ENCODE measurements around the gene BRWD1.

BRWD1 gene

DNA sequence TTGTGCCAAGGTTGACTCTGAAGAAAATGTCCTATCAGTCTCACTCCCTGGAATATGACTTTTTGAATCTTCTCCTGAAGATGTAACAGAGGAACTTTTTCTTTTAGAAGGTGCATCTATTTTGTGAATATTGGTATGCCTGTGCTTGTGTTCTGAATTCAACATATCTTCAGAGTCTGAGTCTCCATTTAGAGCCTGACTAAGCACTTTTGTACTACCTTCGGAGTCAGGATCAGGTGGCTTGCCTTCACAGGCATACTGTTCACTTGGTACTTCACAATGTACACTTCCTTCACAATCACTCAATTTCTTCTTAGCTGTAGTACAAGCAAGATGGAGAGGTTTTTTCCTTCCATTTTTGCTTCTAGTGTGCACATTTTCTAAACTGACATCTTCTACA lies 116.6 kb downstream of the BRWD1 start:
- TF ChIP-seq POLR2A (IDR thresholded peaks at IDR 0.05; ENCODE audit: low read depth, low read length) (no peak), POLR2AphosphoS5 (IDR thresholded peaks at IDR 0.05; ENCODE audit: low read depth, low read length) (no peak), TAF1 (IDR thresholded peaks at IDR 0.05; ENCODE audit: low read depth, low read length) (no peak), SPI1 (IDR thresholded peaks at IDR 0.05; ENCODE audit: low read depth, low read length) (no peak), POU2F2 (IDR thresholded peaks at IDR 0.05; ENCODE audit: low read depth, low read length) (no peak), PAX5 (IDR thresholded peaks at IDR 0.05; ENCODE audit: insufficient read depth, low read length, severe bottlenecking) (no peak)
- DNase-seq (ENCODE audit: insufficient read length, low spot score) (no peak), FAIRE-seq (no peak)

DNA sequence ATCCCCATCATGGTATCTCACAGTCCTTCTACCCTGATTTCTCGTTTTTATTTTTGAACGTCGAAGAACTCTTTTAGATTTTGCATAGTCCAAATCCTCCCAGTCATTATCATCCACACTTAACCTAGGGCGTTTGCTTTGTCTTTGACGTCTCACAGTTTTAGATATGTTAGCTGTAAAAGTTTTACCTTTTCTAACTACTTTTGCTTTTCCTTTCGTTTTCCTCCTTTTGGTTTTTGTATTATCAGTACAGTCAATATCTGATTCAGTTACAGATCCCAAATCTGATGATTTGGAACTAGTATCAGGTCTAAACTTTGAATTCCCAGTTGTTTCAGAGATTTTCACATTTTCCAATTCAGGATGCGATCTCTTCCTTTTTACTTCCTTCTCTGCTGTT lies 117.1 kb downstream of the BRWD1 start:
- no peak for FAIRE-seq
- no peak for TF ChIP-seq POU2F2 (IDR thresholded peaks at IDR 0.05; ENCODE audit: low read depth, low read length)
- TF ChIP-seq SPI1 (IDR thresholded peaks at IDR 0.05; ENCODE audit: low read depth, low read length), result no peak
- TF ChIP-seq TAF1 (IDR thresholded peaks at IDR 0.05; ENCODE audit: low read depth, low read length), result no peak
- no peak for TF ChIP-seq PAX5 (IDR thresholded peaks at IDR 0.05; ENCODE audit: insufficient read depth, low read length, severe bottlenecking)
- TF ChIP-seq POLR2AphosphoS5 (IDR thresholded peaks at IDR 0.05; ENCODE audit: low read depth, low read length), result no peak
- TF ChIP-seq POLR2A (IDR thresholded peaks at IDR 0.05; ENCODE audit: low read depth, low read length), result no peak
- no peak for DNase-seq (ENCODE audit: insufficient read length, low spot score)

DNA sequence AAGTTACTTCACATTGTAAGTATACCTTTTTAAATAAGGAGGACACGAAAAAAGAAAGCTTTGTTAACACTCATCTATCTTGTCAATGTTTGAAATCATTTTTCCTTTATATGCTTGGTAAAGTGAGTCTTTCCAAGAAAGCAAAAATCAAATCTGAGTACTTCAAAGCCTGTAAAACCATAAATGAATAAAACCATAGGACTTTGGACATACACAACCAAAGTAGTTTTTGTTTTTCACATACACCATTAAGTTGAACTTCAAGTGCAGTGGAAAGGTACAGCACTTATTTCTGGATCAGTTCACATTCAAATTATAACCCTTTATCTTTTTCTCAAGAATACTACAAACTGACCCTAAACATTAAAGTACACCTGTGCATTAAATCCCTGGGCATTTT lies 120.1 kb downstream of the BRWD1 start:
- DNase-seq (ENCODE audit: insufficient read length, low spot score), result no peak
- no peak for FAIRE-seq
- TF ChIP-seq TAF1 (IDR thresholded peaks at IDR 0.05; ENCODE audit: low read depth, low read length), result no peak
- no peak for TF ChIP-seq PAX5 (IDR thresholded peaks at IDR 0.05; ENCODE audit: insufficient read depth, low read length, severe bottlenecking)
- no peak for TF ChIP-seq SPI1 (IDR thresholded peaks at IDR 0.05; ENCODE audit: low read depth, low read length)
- no peak for TF ChIP-seq POU2F2 (IDR thresholded peaks at IDR 0.05; ENCODE audit: low read depth, low read length)
- TF ChIP-seq POLR2AphosphoS5 (IDR thresholded peaks at IDR 0.05; ENCODE audit: low read depth, low read length), result no peak
- no peak for TF ChIP-seq POLR2A (IDR thresholded peaks at IDR 0.05; ENCODE audit: low read depth, low read length)

DNA sequence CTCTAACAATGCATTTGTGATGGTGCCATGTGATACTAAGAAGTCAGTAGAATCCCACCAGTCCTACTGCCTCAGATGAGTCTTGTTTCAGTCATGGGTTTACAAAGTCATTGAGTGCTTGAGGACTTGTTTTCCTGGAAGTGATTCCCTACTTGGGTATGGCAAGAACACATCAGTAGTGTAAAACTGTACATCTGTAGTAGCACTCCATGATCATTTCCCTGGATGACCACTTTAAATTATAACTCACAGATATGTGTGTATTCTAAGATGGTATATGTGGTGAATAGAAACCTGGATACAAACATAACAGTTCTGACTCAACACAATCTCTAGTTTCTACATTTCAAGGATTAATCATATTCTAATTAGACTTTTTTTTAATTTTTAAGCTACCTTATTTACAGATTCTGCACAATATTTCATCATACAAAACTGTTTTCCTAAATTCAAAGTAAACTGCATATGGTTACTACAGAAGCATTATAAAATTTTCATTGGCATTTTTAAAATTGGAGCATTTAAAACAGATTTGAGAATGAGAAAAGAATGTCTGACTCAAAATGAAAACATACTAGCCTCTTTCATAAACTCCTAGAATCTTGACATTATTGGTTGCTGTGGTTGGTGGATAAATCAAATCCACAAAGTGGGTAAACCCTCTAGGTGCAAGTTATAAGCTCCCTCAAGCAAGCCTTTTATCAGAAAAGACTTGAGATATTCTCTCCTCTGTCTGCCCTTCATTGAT lies 123.4 kb downstream of the BRWD1 start:
- TF ChIP-seq TAF1 (IDR thresholded peaks at IDR 0.05; ENCODE audit: low read depth, low read length) (no peak), POU2F2 (IDR thresholded peaks at IDR 0.05; ENCODE audit: low read depth, low read length) (no peak), SPI1 (IDR thresholded peaks at IDR 0.05; ENCODE audit: low read depth, low read length) (no peak), POLR2AphosphoS5 (IDR thresholded peaks at IDR 0.05; ENCODE audit: low read depth, low read length) (no peak), PAX5 (IDR thresholded peaks at IDR 0.05; ENCODE audit: insufficient read depth, low read length, severe bottlenecking) (no peak), POLR2A (IDR thresholded peaks at IDR 0.05; ENCODE audit: low read depth, low read length) (no peak)
- DNase-seq (ENCODE audit: insufficient read length, low spot score) (no peak), FAIRE-seq (no peak)

DNA sequence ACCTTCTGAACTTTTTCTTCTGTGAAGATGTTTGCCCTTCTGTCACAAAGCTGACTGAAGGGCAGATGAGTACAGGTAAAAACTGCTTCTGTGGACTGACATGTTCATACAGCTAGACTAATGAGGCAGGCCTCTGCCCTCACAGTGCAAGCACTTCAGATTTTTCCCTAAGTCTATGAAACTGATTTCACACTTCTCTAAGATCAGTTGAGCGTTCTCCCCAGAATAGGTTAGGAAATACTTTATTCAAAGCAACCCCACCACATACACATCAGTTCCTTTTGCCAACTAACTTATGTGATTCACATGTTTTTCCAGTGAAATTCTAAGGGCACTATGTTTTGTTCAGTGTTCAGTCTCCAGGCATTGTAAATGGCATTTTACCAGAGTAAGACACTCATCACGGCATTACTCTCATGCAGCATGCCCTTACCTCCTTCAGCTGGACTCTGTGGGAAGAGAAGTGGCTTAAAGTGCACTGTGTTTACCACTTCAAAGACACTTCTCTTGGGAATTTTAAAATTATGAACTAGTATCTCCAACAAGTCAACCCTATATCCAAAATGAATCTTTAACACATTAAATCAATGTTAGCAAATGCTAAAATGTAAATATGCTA lies 124.8 kb downstream of the BRWD1 start:
- peak; percentile 26 for FAIRE-seq

DNA sequence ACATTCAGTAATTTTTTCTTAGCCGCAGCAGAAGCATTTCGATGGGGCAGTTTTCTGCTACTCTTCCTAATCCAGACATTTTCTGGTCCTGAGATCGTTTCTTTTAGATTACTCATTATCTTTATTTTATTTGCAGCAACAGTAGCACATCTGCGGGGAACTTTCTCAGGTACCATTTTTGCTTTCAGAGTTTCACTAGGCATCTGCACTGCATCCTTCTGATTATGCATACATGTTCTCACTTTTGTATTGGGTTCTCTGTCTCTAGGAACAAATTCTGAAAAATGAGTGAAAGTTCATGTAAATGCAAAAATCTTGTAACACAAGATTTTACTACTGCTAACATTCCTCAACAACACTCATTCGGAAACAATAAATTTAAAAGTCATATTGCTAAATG lies 126.3 kb downstream of the BRWD1 start:
- no peak for FAIRE-seq
- DNase-seq (ENCODE audit: insufficient read length, low spot score), result no peak
- TF ChIP-seq SPI1 (IDR thresholded peaks at IDR 0.05; ENCODE audit: low read depth, low read length) (no peak), POU2F2 (IDR thresholded peaks at IDR 0.05; ENCODE audit: low read depth, low read length) (0 out of 2 replicates have a peak, but pooled peaks have one; percentile 18)

More for the DNA sequence above, 124.8 kb downstream of the BRWD1 start:
- no peak for TF ChIP-seq TAF1 (IDR thresholded peaks at IDR 0.05; ENCODE audit: low read depth, low read length)
- TF ChIP-seq POLR2AphosphoS5 (IDR thresholded peaks at IDR 0.05; ENCODE audit: low read depth, low read length), result no peak
- no peak for TF ChIP-seq POLR2A (IDR thresholded peaks at IDR 0.05; ENCODE audit: low read depth, low read length)
- no peak for TF ChIP-seq POU2F2 (IDR thresholded peaks at IDR 0.05; ENCODE audit: low read depth, low read length)
- TF ChIP-seq PAX5 (IDR thresholded peaks at IDR 0.05; ENCODE audit: insufficient read depth, low read length, severe bottlenecking), result no peak
- TF ChIP-seq SPI1 (IDR thresholded peaks at IDR 0.05; ENCODE audit: low read depth, low read length), result no peak
- DNase-seq (ENCODE audit: insufficient read length, low spot score), result no peak

DNA sequence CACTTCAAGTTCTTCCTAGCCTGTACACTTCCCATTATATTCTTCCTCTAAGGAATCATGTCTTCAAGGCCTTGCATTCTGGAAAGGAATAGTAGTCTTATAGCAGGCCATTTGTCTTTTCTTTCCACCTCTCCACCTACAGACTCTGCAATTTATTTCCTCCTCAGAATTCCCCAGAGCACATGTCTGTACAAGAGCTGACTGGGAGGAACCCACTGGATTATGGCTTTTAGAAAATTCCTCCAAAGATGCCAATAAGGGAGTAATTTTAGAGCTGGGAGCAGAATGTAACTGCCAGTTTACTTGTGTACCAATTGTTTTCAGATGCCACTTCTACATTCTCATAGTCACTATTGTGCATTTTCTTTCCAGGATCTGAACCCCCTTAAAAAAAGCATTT lies 126.8 kb downstream of the BRWD1 start:
- FAIRE-seq (no peak), DNase-seq (ENCODE audit: insufficient read length, low spot score) (no peak)
- TF ChIP-seq PAX5 (IDR thresholded peaks at IDR 0.05; ENCODE audit: insufficient read depth, low read length, severe bottlenecking) (no peak), POU2F2 (IDR thresholded peaks at IDR 0.05; ENCODE audit: low read depth, low read length) (no peak), POLR2A (IDR thresholded peaks at IDR 0.05; ENCODE audit: low read depth, low read length) (no peak), TAF1 (IDR thresholded peaks at IDR 0.05; ENCODE audit: low read depth, low read length) (no peak), SPI1 (IDR thresholded peaks at IDR 0.05; ENCODE audit: low read depth, low read length) (no peak), POLR2AphosphoS5 (IDR thresholded peaks at IDR 0.05; ENCODE audit: low read depth, low read length) (no peak)

DNA sequence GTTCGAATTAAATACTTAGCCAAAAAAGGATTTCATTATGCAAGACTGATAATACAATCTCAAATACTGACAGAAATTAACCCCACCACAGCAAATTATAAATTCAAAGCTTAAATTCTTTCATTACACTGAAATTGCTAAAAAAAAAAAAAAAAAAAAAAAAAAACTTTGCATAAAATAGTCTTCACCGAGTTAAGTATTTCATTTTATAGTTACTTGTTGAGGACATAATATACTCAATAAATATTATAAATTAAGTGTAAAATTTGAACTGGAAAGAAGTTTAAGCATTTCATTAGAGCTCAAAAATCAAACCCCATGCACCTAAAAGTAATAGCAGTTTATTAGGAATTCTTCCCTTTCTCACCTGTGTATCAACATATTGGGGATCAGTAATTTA lies 128.3 kb downstream of the BRWD1 start:
- TF ChIP-seq POU2F2 (IDR thresholded peaks at IDR 0.05; ENCODE audit: low read depth, low read length), result no peak
- TF ChIP-seq PAX5 (IDR thresholded peaks at IDR 0.05; ENCODE audit: insufficient read depth, low read length, severe bottlenecking), result no peak
- TF ChIP-seq TAF1 (IDR thresholded peaks at IDR 0.05; ENCODE audit: low read depth, low read length), result no peak
- no peak for TF ChIP-seq SPI1 (IDR thresholded peaks at IDR 0.05; ENCODE audit: low read depth, low read length)
- TF ChIP-seq POLR2A (IDR thresholded peaks at IDR 0.05; ENCODE audit: low read depth, low read length), result no peak
- no peak for TF ChIP-seq POLR2AphosphoS5 (IDR thresholded peaks at IDR 0.05; ENCODE audit: low read depth, low read length)
- FAIRE-seq (no peak), DNase-seq (ENCODE audit: insufficient read length, low spot score) (no peak)

DNA sequence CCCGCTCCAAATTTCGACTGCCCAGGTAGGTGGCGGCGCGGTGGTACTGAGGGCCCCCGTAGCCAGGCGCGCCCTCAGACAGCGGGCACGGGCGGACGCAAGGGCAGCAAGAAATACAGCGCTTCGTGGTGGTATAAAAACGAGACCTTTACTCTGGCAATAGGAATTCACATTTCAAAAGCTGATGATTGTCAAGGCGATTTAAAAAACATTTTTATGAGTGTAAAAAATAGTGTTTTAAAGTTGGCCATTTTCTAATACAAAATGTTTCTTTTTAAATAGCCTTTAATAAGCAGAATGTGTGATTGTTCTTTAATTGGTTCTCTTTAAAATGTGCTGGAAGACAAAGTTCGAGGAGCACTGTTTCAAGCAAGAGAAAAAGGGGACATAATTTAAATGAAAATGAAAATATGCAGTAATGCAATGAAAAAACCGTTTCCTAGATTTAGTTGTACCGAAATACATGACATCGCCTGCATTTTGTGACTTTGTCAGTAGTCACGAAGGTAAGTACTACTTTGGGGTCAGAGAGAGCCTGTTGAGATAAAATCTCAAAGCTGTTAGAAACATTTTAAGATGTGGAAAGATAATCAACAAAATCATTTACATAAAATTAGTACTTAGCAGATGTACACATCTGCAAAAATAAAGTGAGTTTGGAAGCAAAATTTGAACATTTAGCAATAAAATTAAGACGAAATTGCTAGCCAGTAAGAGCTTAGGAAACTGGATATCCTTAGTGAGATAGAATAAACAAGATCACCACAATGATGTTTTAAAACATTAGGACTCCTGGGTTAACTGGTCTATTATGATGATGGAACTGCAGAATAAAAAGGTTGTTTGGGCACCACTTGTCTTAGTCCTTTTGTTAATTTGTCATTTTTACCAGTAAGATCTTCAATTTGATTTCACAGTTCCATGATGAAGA lies 129.1 kb downstream of the BRWD1 start:
- FAIRE-seq, result no peak
- no peak for DNase-seq (ENCODE audit: insufficient read length, low spot score)
- TF ChIP-seq SPI1 (IDR thresholded peaks at IDR 0.05; ENCODE audit: low read depth, low read length) (no peak), PAX5 (IDR thresholded peaks at IDR 0.05; ENCODE audit: insufficient read depth, low read length, severe bottlenecking) (no peak), TAF1 (IDR thresholded peaks at IDR 0.05; ENCODE audit: low read depth, low read length) (no peak), POLR2AphosphoS5 (IDR thresholded peaks at IDR 0.05; ENCODE audit: low read depth, low read length) (no peak), POLR2A (IDR thresholded peaks at IDR 0.05; ENCODE audit: low read depth, low read length) (no peak), POU2F2 (IDR thresholded peaks at IDR 0.05; ENCODE audit: low read depth, low read length) (no peak)
